Tibial artery (tissue), 4 donors: ENCODE results near the gene ZBTB39.

Experiments
- DNase-seq, 2 donors: peaks; one replicate each; pipeline ENCODE4 v3.0.0-alpha.2; 2019
- H3K27ac ChIP-seq, 2 donors: fragments of 200-600 bp; sonication (generic) in 1 of 2; 1 replicate in 1 of 2; 2 replicates in 1 of 2; pipeline ENCODE4 v1.5.1; 2018 to 2019; ENCODE audit warnings: mild to moderate bottlenecking in 1 of 2
- H3K27me3 ChIP-seq, 2 donors: fragments of 200-600 bp; sonication (generic) in 1 of 2; one replicate each; pipeline versions ENCODE4 v1.5.1 to v1.6.0; 2016 to 2019
- H3K36me3 ChIP-seq, 3 donors: fragments of 200-600 bp; sonication (generic) in 2 of 3; one replicate each; pipeline ENCODE4 v1.5.1; 2016 to 2019; ENCODE audit warnings: mild to moderate bottlenecking in 2 of 3
- H3K4me1 ChIP-seq, 4 donors: fragments of 200-600 bp; sonication (generic) in 2 of 4; 1 replicate in 3 of 4; 2 replicates in 1 of 4; pipeline ENCODE4 v1.5.1; 2016 to 2019
- H3K4me3 ChIP-seq, 2 donors: fragments of 200-600 bp; sonication (generic) in 1 of 2; 1 replicate in 1 of 2; 2 replicates in 1 of 2; pipeline ENCODE4 v1.5.1; 2018 to 2019; ENCODE audit warnings: mild to moderate bottlenecking in 2 of 2
- H3K9me3 ChIP-seq, 3 donors: fragments of 200-600 bp; sonication (generic) in 1 of 3; one replicate each; pipeline ENCODE4 v1.5.1; 2016 to 2019
- intact Hi-C: fragments of 100-400 bp; cut with DNase I; formaldehyde crosslinking; loops from one replicate; pipeline ENCODE4 v1.15.0; 2023; ENCODE audit warnings: low total_unique reads
- TF ChIP-seq, protein P1 (sequence below), 2 experiments: fragments of 200-600 bp in 1 of 2; fragments of 450-650 bp in 1 of 2; IDR thresholded peaks; one replicate each; pipeline ENCODE4 v1.5.1; 2017 to 2019; ENCODE audit warnings: antibody characterized with exemption in 2 of 2, mild to moderate bottlenecking in 1 of 2, moderate library complexity in 1 of 2

Gene ZBTB39

GRCh38 chr12:56991319-56992246 lies 14.8 kb downstream of the ZBTB39 start:
- peak in 1 of 2 donors; percentile 73 for DNase-seq
- Histone ChIP-seq H3K4me3 (no peak overlapping the region), H3K36me3 (peaks cover 0 to 23% (median 12%) of the 10 kb centered on the region in 3 donors), H3K27ac (no peak overlapping the region), H3K9me3 (no peaks in the 10 kb centered on the region), H3K4me1 (peaks cover 0 to 7% (median 5%) of the 10 kb centered on the region in 4 donors), H3K27me3 (no peaks in the 10 kb centered on the region)
- intact Hi-C loops, result no loop called here
- TF ChIP-seq, protein P1, sequence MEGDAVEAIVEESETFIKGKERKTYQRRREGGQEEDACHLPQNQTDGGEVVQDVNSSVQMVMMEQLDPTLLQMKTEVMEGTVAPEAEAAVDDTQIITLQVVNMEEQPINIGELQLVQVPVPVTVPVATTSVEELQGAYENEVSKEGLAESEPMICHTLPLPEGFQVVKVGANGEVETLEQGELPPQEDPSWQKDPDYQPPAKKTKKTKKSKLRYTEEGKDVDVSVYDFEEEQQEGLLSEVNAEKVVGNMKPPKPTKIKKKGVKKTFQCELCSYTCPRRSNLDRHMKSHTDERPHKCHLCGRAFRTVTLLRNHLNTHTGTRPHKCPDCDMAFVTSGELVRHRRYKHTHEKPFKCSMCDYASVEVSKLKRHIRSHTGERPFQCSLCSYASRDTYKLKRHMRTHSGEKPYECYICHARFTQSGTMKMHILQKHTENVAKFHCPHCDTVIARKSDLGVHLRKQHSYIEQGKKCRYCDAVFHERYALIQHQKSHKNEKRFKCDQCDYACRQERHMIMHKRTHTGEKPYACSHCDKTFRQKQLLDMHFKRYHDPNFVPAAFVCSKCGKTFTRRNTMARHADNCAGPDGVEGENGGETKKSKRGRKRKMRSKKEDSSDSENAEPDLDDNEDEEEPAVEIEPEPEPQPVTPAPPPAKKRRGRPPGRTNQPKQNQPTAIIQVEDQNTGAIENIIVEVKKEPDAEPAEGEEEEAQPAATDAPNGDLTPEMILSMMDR (IDR thresholded peaks at IDR 0.05), result no peak

GRCh38 chr12:56990648-56991318 lies 15.6 kb downstream of the ZBTB39 start:
- Histone ChIP-seq H3K27me3 (no peaks in the 10 kb centered on the region), H3K27ac (no peak overlapping the region), H3K4me3 (no peak overlapping the region), H3K9me3 (no peaks in the 10 kb centered on the region), H3K4me1 (peaks cover 0 to 7% (median 5%) of the 10 kb centered on the region in 4 donors), H3K36me3 (peaks cover 0 to 15% (median 7%) of the 10 kb centered on the region in 3 donors)
- DNase-seq, result no peak
- TF ChIP-seq, protein P1 (IDR thresholded peaks at IDR 0.05), result no peak
- intact Hi-C loops, result no loop called here

DNA sequence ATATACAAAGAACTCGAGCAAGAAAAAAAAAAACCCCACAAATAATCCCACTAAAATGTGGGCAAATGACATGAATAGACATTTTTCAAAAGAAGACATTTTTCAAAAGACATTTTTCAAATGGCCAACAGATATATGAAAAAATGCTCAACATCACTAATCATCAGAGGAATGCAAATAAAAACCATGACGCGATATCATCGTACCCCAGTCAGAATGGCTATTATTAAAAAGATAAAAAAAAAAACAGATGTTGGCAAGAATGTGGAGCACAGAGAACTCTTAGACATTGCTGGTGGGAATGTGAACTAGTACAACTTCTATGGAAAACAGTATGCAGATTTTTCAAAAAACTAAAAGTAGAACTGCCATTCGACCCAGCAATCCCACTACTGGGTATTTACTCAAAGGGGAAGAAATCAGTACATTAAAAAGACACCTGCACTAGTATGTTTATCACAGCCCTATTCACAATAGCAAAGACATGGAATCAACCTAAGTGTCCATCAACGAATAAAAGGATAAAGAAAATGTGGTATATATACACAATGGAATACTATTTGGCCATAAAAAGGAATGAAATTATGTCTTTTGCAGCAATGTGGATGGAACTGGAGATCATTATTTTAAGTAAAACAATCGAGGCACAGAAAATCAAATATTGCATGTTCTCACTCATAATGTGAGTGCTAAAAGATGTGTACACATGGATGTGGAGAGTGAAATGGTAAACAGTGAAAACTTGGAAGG lies 16.3 kb downstream of the ZBTB39 start:
- no peak for DNase-seq
- TF ChIP-seq, protein P1 (IDR thresholded peaks at IDR 0.05), result no peak
- Histone ChIP-seq H3K27me3 (no peaks in the 10 kb centered on the region), H3K4me1 (peaks cover 0 to 7% (median 5%) of the 10 kb centered on the region in 4 donors), H3K9me3 (no peaks in the 10 kb centered on the region), H3K36me3 (peaks cover 0 to 8% (median 0%) of the 10 kb centered on the region in 3 donors), H3K27ac (no peak overlapping the region), H3K4me3 (no peak overlapping the region)
- intact Hi-C loops, result no loop called here

DNA sequence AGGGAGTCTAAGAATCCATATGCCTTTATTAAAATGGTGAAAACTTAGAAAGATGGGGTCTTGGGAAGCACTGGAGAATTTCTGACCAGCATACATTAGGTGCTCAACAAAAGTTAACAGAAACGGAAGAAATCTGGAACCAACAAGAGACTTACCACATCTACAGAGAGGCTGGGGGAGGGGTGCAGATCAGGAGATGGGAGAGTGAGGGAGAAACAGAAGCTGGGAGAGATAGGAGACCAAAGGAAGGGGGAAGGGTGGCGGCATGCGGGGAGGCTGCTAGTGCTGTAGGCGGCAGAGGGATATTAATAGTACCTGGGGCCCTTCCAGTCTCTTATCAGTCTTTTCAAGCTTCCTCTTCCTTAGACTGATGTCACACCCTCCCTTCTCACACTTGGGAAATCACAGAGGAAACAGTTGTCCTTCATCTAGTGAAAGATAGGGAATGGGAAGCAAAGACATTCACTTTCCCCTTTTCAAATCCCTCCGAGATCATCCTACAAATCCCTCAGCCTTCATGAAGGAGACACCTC lies 18.1 kb downstream of the ZBTB39 start:
- TF ChIP-seq, protein P1 (IDR thresholded peaks at IDR 0.05), result no peak
- no peak for DNase-seq
- Histone ChIP-seq H3K9me3 (no peaks in the 10 kb centered on the region), H3K4me1 (peaks cover 0 to 7% (median 5%) of the 10 kb centered on the region in 4 donors), H3K27ac (no peak overlapping the region), H3K36me3 (no peaks in the 10 kb centered on the region), H3K27me3 (no peaks in the 10 kb centered on the region), H3K4me3 (no peak overlapping the region)
- intact Hi-C loops, result no loop called here

- Histone ChIP-seq H3K9me3 (no peaks in the 10 kb centered on the region), H3K27me3 (no peaks in the 10 kb centered on the region), H3K4me3 (no peak overlapping the region), H3K27ac (no peak overlapping the region), H3K4me1 (peaks cover 0 to 7% (median 5%) of the 10 kb centered on the region in 4 donors), H3K36me3 (no peaks in the 10 kb centered on the region)
- peak; percentile 59 to 86 for DNase-seq
- TF ChIP-seq, protein P1 (IDR thresholded peaks at IDR 0.05), result peak; percentile 93 to 94
- intact Hi-C loops, result loop anchor here (2.0 kb wide), 1 partner anchor 229 kb away; no protein-coding TSS in a partner anchor
Measured at GRCh38 chr12:56987551-56988053, 18.7 kb downstream of the ZBTB39 start.
